Gastroesophageal sphincter (tissue), 4 donors: Measurements from ENCODE around the gene NHLRC2. TPM values are rescaled to one million over a fixed set of nuclear protein-coding genes. Genes with fewer than 3 reads are reported as not detected.
"Not testable (repeated sequence)": the region's sequence is repeated elsewhere in the genome, so short reads cannot be mapped to it uniquely, and the experiment has no call there.

Experiments
- ATAC-seq: fragments of 150-250 bp; one replicate; pipeline ENCODE4 v1.9.1; 2016; ENCODE audit warnings: mild to moderate bottlenecking, moderate library complexity
- H3K27ac ChIP-seq, 4 donors: fragments of 200-600 bp; sonication (generic) in 3 of 4; 1 replicate in 3 of 4; 2 replicates in 1 of 4; pipeline ENCODE4 v1.5.1; 2016 to 2019
- H3K27me3 ChIP-seq: fragments of 200-600 bp; sonication (generic); one replicate; pipeline ENCODE4 v1.5.1; 2019
- H3K36me3 ChIP-seq, 2 donors: fragments of 200-600 bp; sonication (generic); one replicate each; pipeline ENCODE4 v1.5.1; 2019; ENCODE audit warnings: control low read depth in 1 of 2
- H3K4me1 ChIP-seq, 3 donors: fragments of 200-600 bp; sonication (generic); 1 replicate in 2 of 3; 2 replicates in 1 of 3; pipeline ENCODE4 v1.5.1; 2016 to 2019; ENCODE audit warnings: control low read depth in 2 of 3
- H3K4me3 ChIP-seq, 2 donors: fragments of 200-600 bp; sonication (generic); one replicate each; pipeline ENCODE4 v1.5.1; 2019; ENCODE audit warnings: mild to moderate bottlenecking in 1 of 2, moderate library complexity in 1 of 2
- H3K9me3 ChIP-seq, 3 donors: fragments of 200-600 bp; sonication (generic); one replicate each; pipeline ENCODE4 v1.5.1; 2017 to 2019; ENCODE audit warnings: control low read depth in 2 of 3
- EP300 ChIP-seq: sonication (generic); formaldehyde crosslinking; IDR thresholded peaks from one replicate; pipeline ENCODE4 v1.6.1; 2017; ENCODE audit warnings: antibody characterized with exemption, mild to moderate bottlenecking
- POLR2A ChIP-seq, 2 donors: fragments of 450-650 bp; IDR thresholded peaks; one replicate each; pipeline ENCODE4 v1.6.1; 2017; ENCODE audit warnings: antibody characterized with exemption in 2 of 2, mild to moderate bottlenecking in 2 of 2, moderate library complexity in 1 of 2
- POLR2AphosphoS5 ChIP-seq: sonication (generic); formaldehyde crosslinking; IDR thresholded peaks from one replicate; pipeline ENCODE4 v1.6.1; 2017; ENCODE audit warnings: antibody characterized with exemption
- WGBS, 2 donors: methylation state at CpG; one replicate each; pipeline ENCODE4 v1.1.5; 2018; ENCODE audit warnings: low coverage in 1 of 2; 5-methylcytosine and 5-hydroxymethylcytosine counted together
- total RNA-seq, 4 donors: library from RNA; depleted of rRNA; stranded (reverse); fragments of >200 nt; gene quantifications; one replicate each; pipeline ENCODE4 v1.1.0, GENCODE V29; 2016
- TF ChIP-seq, protein P1 (sequence below), 4 experiments: fragments of 200-600 bp in 2 of 4; fragments of 450-650 bp in 2 of 4; sonication (generic) in 1 of 4; IDR thresholded peaks; one replicate each; pipeline ENCODE4 v1.5.1; 2017 to 2019; ENCODE audit warnings: antibody characterized with exemption in 4 of 4, mild to moderate bottlenecking in 2 of 4, moderate library complexity in 2 of 4

The NHLRC2 gene
- total RNA-seq, 4 donors from 2014 or later = 41.2 to 80.9 (median 62.1) TPM

DNA sequence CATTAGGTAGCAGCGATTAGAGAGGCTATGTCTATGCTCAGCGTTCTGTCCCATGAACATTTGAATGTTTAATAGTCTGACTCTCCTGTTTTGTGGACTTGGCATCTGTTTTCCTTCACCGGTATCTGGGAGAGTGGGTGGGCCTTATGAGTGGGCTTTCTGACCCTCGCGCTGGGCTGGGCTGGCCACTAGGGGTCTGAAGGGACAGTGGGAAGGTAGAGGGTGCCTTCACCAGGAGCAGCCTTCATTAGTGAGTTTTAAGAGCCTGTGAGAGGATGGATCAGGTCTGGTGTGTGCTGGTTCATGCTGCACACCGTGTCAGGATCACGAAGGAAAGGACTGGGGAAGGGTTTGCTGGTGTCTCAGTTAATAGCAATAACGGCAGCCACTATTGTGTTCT is 34.0 kb upstream of the NHLRC2 start:
- no peaks in the 10 kb centered on the region for H3K36me3 ChIP-seq
- no peaks in the 10 kb centered on the region for H3K27me3 ChIP-seq
- H3K4me3 ChIP-seq = no peak overlapping the region
- no peaks in the 10 kb centered on the region for H3K9me3 ChIP-seq
- ATAC-seq = no peak
- TF ChIP-seq POLR2AphosphoS5 = no peak
- TF ChIP-seq, protein P1, sequence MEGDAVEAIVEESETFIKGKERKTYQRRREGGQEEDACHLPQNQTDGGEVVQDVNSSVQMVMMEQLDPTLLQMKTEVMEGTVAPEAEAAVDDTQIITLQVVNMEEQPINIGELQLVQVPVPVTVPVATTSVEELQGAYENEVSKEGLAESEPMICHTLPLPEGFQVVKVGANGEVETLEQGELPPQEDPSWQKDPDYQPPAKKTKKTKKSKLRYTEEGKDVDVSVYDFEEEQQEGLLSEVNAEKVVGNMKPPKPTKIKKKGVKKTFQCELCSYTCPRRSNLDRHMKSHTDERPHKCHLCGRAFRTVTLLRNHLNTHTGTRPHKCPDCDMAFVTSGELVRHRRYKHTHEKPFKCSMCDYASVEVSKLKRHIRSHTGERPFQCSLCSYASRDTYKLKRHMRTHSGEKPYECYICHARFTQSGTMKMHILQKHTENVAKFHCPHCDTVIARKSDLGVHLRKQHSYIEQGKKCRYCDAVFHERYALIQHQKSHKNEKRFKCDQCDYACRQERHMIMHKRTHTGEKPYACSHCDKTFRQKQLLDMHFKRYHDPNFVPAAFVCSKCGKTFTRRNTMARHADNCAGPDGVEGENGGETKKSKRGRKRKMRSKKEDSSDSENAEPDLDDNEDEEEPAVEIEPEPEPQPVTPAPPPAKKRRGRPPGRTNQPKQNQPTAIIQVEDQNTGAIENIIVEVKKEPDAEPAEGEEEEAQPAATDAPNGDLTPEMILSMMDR (IDR thresholded peaks at IDR 0.05) = no peak
- TF ChIP-seq POLR2A (IDR thresholded peaks at IDR 0.05) = no peak
- WGBS, 2 donors = 66 to 79% methylated on average over 2 to 8 of the region's 8 CpGs
- H3K4me1 ChIP-seq = peaks cover 0 to 6% (median 0%) of the 10 kb centered on the region in 3 donors
- H3K27ac ChIP-seq = no peak overlapping the region

DNA sequence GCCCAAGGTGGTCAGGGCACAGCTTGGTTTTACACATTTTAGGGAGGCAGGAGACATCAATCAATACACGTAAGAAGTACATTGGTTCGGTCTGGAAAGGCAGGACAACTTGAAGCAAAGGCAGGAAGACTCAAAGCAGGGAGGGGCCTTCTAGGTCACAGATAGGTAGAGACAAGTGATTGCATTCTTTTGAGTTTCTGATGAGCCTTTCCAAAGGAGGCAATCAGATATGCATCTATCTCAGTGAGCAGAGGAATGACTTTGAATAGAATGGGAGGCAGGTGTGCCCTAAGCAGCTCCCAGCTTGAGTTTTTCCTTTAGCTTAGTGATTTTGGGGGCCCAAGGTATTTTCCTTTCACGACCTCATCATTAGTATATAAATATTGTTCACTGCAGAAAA is 33.2 kb upstream of the NHLRC2 start:
- H3K4me3 ChIP-seq, H3K27ac ChIP-seq, H3K9me3 ChIP-seq, H3K36me3 ChIP-seq, H3K4me1 ChIP-seq, ATAC-seq, H3K27me3 ChIP-seq: not testable (repeated sequence)
- 84 to 100% methylated on average over 2 to 3 of the region's 3 CpGs for WGBS, 2 donors

DNA sequence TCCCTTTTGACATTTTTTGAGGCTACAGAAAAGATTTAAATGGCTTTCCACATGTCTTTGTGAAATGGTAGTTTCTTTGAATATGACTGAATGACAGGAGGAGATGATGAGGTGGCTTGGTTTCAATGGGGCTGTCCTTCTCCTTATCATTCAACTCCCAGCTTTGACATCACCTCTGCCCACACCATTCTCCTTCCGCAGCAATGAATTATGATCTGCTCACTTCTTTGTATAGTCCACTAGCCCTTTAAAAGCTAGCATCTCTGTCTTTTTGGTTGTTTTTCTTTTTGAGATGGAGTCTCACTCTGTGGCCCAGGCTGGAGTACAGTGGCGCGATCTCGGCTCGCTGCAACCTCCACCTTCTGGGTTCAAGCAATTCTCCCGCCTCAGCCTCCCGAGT is 32.3 kb upstream of the NHLRC2 start:
- TF ChIP-seq POLR2AphosphoS5 (no peak), EP300 (no peak), POLR2A (IDR thresholded peaks at IDR 0.05) (no peak)
- TF ChIP-seq, protein P1 (IDR thresholded peaks at IDR 0.05) = no peak
- ATAC-seq = no peak
- H3K4me1 ChIP-seq = peaks cover 0 to 6% (median 0%) of the 10 kb centered on the region in 3 donors
- WGBS, 2 donors = 100% methylated on average over 2 of the region's 7 CpGs; no CpG with 5 or more reads in 1 of the 2 donors
- no peaks in the 10 kb centered on the region for H3K27me3 ChIP-seq
- no peak overlapping the region for H3K4me3 ChIP-seq
- no peaks in the 10 kb centered on the region for H3K9me3 ChIP-seq
- H3K36me3 ChIP-seq = no peaks in the 10 kb centered on the region
- no peak overlapping the region for H3K27ac ChIP-seq

DNA sequence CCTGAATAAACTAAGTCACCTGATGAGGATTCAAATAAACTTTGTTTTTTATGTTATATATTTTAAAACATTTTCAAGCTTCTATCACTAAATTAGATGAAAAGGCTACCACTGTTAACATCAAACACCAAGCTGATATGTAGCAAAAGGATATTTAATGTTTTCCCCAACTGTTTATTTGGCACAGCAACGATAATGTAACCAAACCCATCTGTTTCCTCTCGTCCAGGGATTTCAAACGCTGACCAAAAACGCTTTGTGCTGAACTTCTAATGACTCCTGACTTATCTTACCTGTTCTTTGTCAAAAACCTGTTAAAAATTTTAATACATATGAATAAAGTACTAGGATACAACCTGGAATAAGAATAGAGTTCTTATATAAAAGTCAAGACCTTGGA is 31.1 kb upstream of the NHLRC2 start:
- H3K4me3 ChIP-seq = no peak overlapping the region
- peaks cover 0 to 6% (median 0%) of the 10 kb centered on the region in 3 donors for H3K4me1 ChIP-seq
- no peaks in the 10 kb centered on the region for H3K9me3 ChIP-seq
- H3K27me3 ChIP-seq = no peaks in the 10 kb centered on the region
- no peak overlapping the region for H3K27ac ChIP-seq
- H3K36me3 ChIP-seq = no peaks in the 10 kb centered on the region
- 11 to 16% methylated on average over 4 of the region's 4 CpGs for WGBS, 2 donors
- no peak for ATAC-seq
- no peak for TF ChIP-seq POLR2A (IDR thresholded peaks at IDR 0.05)

DNA sequence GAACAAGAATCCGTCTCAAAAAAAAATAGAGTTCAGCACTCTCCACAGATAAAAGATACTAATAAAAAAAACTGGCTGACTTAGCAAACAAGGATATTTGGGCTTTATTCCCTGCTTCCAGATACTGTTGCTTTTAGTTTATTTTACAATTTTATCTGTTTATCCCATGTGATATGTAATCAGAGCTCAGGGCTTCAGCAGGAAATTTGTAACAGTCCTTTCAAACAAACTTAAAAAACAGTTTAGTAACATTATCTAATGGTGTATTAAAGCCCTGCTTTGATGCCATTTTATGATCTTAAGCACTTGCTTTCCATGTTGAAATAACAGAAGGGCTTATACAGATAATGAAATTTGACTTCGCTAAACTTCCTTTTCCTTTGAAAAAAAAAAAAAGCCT is 28.7 kb upstream of the NHLRC2 start:
- Histone ChIP-seq H3K9me3 (no peaks in the 10 kb centered on the region), H3K27ac (no peak overlapping the region), H3K4me1 (peaks cover 0 to 6% (median 0%) of the 10 kb centered on the region in 3 donors), H3K36me3 (no peaks in the 10 kb centered on the region), H3K27me3 (no peaks in the 10 kb centered on the region), H3K4me3 (no peak overlapping the region)
- 20 to 69% methylated on average over 2 of the region's 2 CpGs for WGBS, 2 donors
- no peak for ATAC-seq
- TF ChIP-seq POLR2AphosphoS5 = no peak

DNA sequence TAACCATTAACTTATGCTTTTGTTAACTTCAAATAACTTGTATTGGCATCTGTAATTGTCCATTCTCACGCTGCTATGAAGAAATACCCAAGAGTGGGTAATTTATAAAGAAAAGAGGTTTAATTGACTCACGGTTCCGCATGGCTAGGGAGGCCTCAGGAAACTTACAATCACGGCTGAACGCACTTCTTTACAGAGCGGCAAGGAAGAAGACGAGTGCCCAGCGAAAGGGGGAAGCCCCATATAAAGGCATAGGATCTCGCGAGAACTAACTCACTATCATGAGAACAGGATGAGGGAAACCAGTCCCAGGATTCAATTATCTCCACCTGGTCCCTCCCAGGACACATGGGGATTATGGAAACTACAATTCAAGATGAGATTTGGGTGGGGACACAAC is 25.9 kb upstream of the NHLRC2 start:
- H3K4me1 ChIP-seq, H3K27me3 ChIP-seq, H3K9me3 ChIP-seq, H3K27ac ChIP-seq, H3K4me3 ChIP-seq, H3K36me3 ChIP-seq, ATAC-seq: not testable (repeated sequence)
- WGBS, 2 donors = 92 to 94% methylated on average over 7 to 10 of the region's 10 CpGs

DNA sequence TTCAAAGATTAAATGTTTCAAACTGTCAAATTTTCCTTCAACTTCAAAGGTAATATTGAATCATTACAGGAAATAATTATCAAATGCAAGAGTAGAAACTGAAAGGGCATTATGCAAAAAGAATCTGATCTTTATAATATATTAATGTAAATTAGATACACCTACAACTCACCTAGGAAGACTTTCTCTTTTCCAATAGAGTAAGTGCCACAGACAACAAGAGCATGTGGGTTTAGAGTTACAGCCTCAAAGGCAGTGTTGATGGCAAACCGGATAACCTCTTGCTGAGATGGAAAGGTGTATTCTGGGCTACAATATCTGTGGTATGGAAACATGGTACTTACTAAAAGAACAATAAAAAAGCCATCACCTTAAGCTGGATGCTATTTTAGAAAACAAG is 12.3 kb upstream of the NHLRC2 start:
- no peak for ATAC-seq
- Histone ChIP-seq H3K4me3 (no peak overlapping the region), H3K36me3 (peaks cover 0 to 59% of the 10 kb centered on the region in 2 donors), H3K27me3 (no peaks in the 10 kb centered on the region), H3K9me3 (no peaks in the 10 kb centered on the region), H3K27ac (no peak overlapping the region), H3K4me1 (no peaks in the 10 kb centered on the region)
- no peak for TF ChIP-seq EP300
- no peak for TF ChIP-seq POLR2A (IDR thresholded peaks at IDR 0.05)
- no peak for TF ChIP-seq POLR2AphosphoS5
- TF ChIP-seq, protein P1 (IDR thresholded peaks at IDR 0.05) = no peak
- 80 to 92% methylated on average over 1 of the region's 1 CpG for WGBS, 2 donors
